H1 (cell line): ENCODE measurements around the gene NFIA. TPM values are rescaled to one million over a fixed set of nuclear protein-coding genes. Genes with fewer than 3 reads are reported as not detected.

Experiments used
- CTCF ChIA-PET: fragments of 300-600 bp; sonication (Branson Sonifier 250); formaldehyde crosslinking; loops from one replicate; lab custom pipeline; 2021; ENCODE audit not compliant: partially characterized antibody; lab: Charles Lee
- POLR2A ChIA-PET: fragments of 300-600 bp; sonication (Branson Sonifier 250); formaldehyde crosslinking; loops from one replicate; lab custom pipeline; 2021; ENCODE audit warnings: inconsistent platforms; ENCODE audit not compliant: partially characterized antibody; lab: Charles Lee
- DNase-seq, 2 experiments: peaks; one replicate each; pipeline versions ENCODE4 v3.0.0 to v3.0.0-alpha.2; 2010 to 2022; ENCODE audit warnings: low spot score in 2 of 2, low read depth in 1 of 2, mixed read lengths in 1 of 2
- FAIRE-seq: peaks from 2 replicates; lab custom pipeline; 2011; peaks lifted over from hg19 to GRCh38; lab: Jason Lieb, UNC
- H2AFZ ChIP-seq: 2 replicates; pipeline ENCODE4 v1.8.1; 2012; ENCODE audit warnings: low read length, inconsistent platforms
- H2AK5ac ChIP-seq: 2 replicates; pipeline ENCODE4 v1.6.1; 2013; ENCODE audit warnings: low read depth, low read length
- H2BK120ac ChIP-seq: replicated peaks from 2 replicates; pipeline ENCODE3; 2013; ENCODE audit warnings: low read depth, low read length, inconsistent platforms
- H2BK12ac ChIP-seq: 2 replicates; pipeline ENCODE4 v1.6.1; 2013; ENCODE audit warnings: low read depth, low read length
- H2BK15ac ChIP-seq: 2 replicates; pipeline ENCODE4 v1.6.1; 2013; ENCODE audit warnings: low read length
- H2BK20ac ChIP-seq: 2 replicates; pipeline ENCODE4 v1.6.1; 2013; ENCODE audit warnings: low read length
- H2BK5ac ChIP-seq: 2 replicates; pipeline ENCODE4 v1.6.1; 2013; ENCODE audit warnings: low read depth, low read length
- H3K14ac ChIP-seq: 2 replicates; pipeline ENCODE4 v1.6.1; 2013; ENCODE audit warnings: inconsistent platforms; ENCODE audit not compliant: insufficient read length
- H3K18ac ChIP-seq: 2 replicates; pipeline ENCODE4 v1.6.1; 2013; ENCODE audit warnings: low read length; ENCODE audit errors: extremely low read depth
- H3K23ac ChIP-seq: 2 replicates; pipeline ENCODE4 v1.6.1; 2013; ENCODE audit warnings: inconsistent platforms; ENCODE audit not compliant: insufficient read length
- H3K23me2 ChIP-seq: 2 replicates; pipeline ENCODE4 v1.6.1; 2013; ENCODE audit warnings: low read depth, low read length
- H3K27ac ChIP-seq: 2 replicates; pipeline ENCODE4 v1.6.1; 2011; ENCODE audit warnings: low read depth, low read length, inconsistent platforms
- H3K27me3 ChIP-seq, 4 experiments: replicated peaks in 1 of 4; 1 replicate in 1 of 4; 2 replicates in 3 of 4; pipeline versions ENCODE4 v1.6.1 to v1.8.1; 2011 to 2013; ENCODE audit warnings: low read length in 3 of 4, mild to moderate bottlenecking in 3 of 4, inconsistent platforms in 2 of 4, mixed read lengths in 2 of 4, moderate library complexity in 1 of 4; ENCODE audit not compliant: control insufficient read depth in 3 of 4, insufficient read depth in 3 of 4; ENCODE audit errors: extremely low read depth in 1 of 4
- H3K36me3 ChIP-seq, 4 experiments: 2 replicates each; pipeline versions ENCODE4 v1.6.1 to v1.8.1; 2011 to 2013; ENCODE audit warnings: mild to moderate bottlenecking in 4 of 4, low read length in 3 of 4, moderate library complexity in 2 of 4, control low read depth in 1 of 4, inconsistent platforms in 1 of 4; ENCODE audit not compliant: insufficient read depth in 4 of 4, control insufficient read depth in 2 of 4
- H3K4ac ChIP-seq: replicated peaks from 2 replicates; pipeline ENCODE3; 2013; ENCODE audit warnings: low read length, low read depth, mixed read lengths, inconsistent platforms; ENCODE audit not compliant: insufficient read length
- H3K4me1 ChIP-seq, 4 experiments: replicated peaks in 1 of 4; 1 replicate in 1 of 4; 2 replicates in 3 of 4; pipeline versions ENCODE4 v1.6.1 to v1.8.1; 2011 to 2013; ENCODE audit warnings: low read length in 3 of 4, inconsistent platforms in 2 of 4, mixed read lengths in 1 of 4; ENCODE audit not compliant: insufficient read depth in 4 of 4, control insufficient read depth in 3 of 4
- H3K4me2 ChIP-seq, 2 experiments: 2 replicates each; pipeline versions ENCODE4 v1.6.1 to v1.8.1; 2011 to 2013; ENCODE audit warnings: low read depth in 2 of 2, low read length in 2 of 2, control low read depth in 1 of 2, inconsistent platforms in 1 of 2, mild to moderate bottlenecking in 1 of 2; ENCODE audit not compliant: insufficient read depth in 1 of 2
- H3K4me3 ChIP-seq, 4 experiments: fragments of 200-600, 300-600 bp in 1 of 4; sonication (generic), shearing (Covaris generic), sonication (Bioruptor Twin) in 1 of 4; 2 replicates each; pipeline versions ENCODE4 v1.5.1 to v1.8.1; 2011 to 2016; ENCODE audit warnings: low read length in 4 of 4, low read depth in 3 of 4, control low read depth in 2 of 4, inconsistent platforms in 2 of 4, mild to moderate bottlenecking in 2 of 4, mixed read lengths in 1 of 4, moderate library complexity in 1 of 4; ENCODE audit not compliant: insufficient read depth in 2 of 4; ENCODE audit errors: extremely low read depth in 1 of 4
- H3K56ac ChIP-seq: replicated peaks from 2 replicates; pipeline ENCODE3; 2013; ENCODE audit warnings: low read depth, mild to moderate bottlenecking, mixed read lengths, low read length, inconsistent platforms; ENCODE audit not compliant: insufficient read length
- H3K79me1 ChIP-seq: 2 replicates; pipeline ENCODE4 v1.6.1; 2013; ENCODE audit warnings: low read depth, low read length, control low read depth
- H3K79me2 ChIP-seq, 2 experiments: 2 replicates each; pipeline versions ENCODE4 v1.6.1 to v1.8.1; 2012 to 2013; ENCODE audit warnings: low read length in 2 of 2, mild to moderate bottlenecking in 2 of 2, inconsistent platforms in 1 of 2; ENCODE audit not compliant: insufficient read depth in 2 of 2, control insufficient read depth in 1 of 2
- H3K9ac ChIP-seq, 4 experiments: replicated peaks in 1 of 4; 1 replicate in 1 of 4; 2 replicates in 3 of 4; pipeline versions ENCODE4 v1.6.1 to v1.8.1; 2011 to 2013; ENCODE audit warnings: low read depth in 3 of 4, low read length in 3 of 4, control low read depth in 2 of 4, mild to moderate bottlenecking in 2 of 4, moderate library complexity in 2 of 4, inconsistent platforms in 1 of 4; ENCODE audit errors: extremely low read depth in 1 of 4
- H3K9me3 ChIP-seq, 2 experiments: 2 replicates each; pipeline versions ENCODE4 v1.6.1 to v1.8.1; 2012 to 2013; ENCODE audit warnings: mild to moderate bottlenecking in 2 of 2, moderate library complexity in 2 of 2, control low read depth in 1 of 2, inconsistent platforms in 1 of 2, low read depth in 1 of 2, low read length in 1 of 2, mixed read lengths in 1 of 2; ENCODE audit not compliant: insufficient read depth in 2 of 2
- H4K20me1 ChIP-seq, 2 experiments: replicated peaks in 1 of 2; 2 replicates each; pipeline versions ENCODE3 to v1.8.1; 2011 to 2013; ENCODE audit warnings: inconsistent platforms in 2 of 2, low read length in 2 of 2, mild to moderate bottlenecking in 1 of 2; ENCODE audit not compliant: insufficient read depth in 2 of 2, control insufficient read depth in 1 of 2
- H4K5ac ChIP-seq: 2 replicates; pipeline ENCODE4 v1.6.1; 2013; ENCODE audit warnings: low read length, low read depth, mixed read lengths, inconsistent platforms; ENCODE audit not compliant: insufficient read length
- H4K8ac ChIP-seq: 2 replicates; pipeline ENCODE4 v1.8.0; 2013; ENCODE audit warnings: mild to moderate bottlenecking, moderate library complexity, low read length, inconsistent platforms; ENCODE audit not compliant: insufficient read depth; ENCODE audit errors: extremely low read depth
- H4K91ac ChIP-seq: replicated peaks from 2 replicates; pipeline ENCODE3; 2013; ENCODE audit warnings: low read length, mixed read lengths, inconsistent platforms; ENCODE audit not compliant: insufficient read length
- ATF3 ChIP-seq: IDR thresholded peaks from 2 replicates; pipeline ENCODE4 v1.6.1; 2011; ENCODE audit warnings: low read depth, mild to moderate bottlenecking, low read length; ENCODE audit not compliant: insufficient read depth
- CBX8 ChIP-seq: fragments of 300-800, 300-1000 bp; sonication (generic); IDR thresholded peaks from 2 replicates; pipeline ENCODE4 v1.7.1; 2016; ENCODE audit warnings: low read depth, low read length, borderline replicate concordance
- CEBPB ChIP-seq: IDR thresholded peaks from 2 replicates; pipeline ENCODE4 v1.6.1; 2012; ENCODE audit warnings: low read depth, low read length
- CHD2 ChIP-seq: IDR thresholded peaks from 2 replicates; pipeline ENCODE4 v1.6.1; 2012; ENCODE audit warnings: low read length, improper control_type of control experiment
- CTBP2 ChIP-seq: IDR thresholded peaks from 2 replicates; pipeline ENCODE4 v1.7.0; 2011; ENCODE audit warnings: borderline replicate concordance, mild to moderate bottlenecking, moderate library complexity, mixed read lengths, low read length; ENCODE audit not compliant: insufficient read depth, insufficient read length
- FOSL1 ChIP-seq: IDR thresholded peaks from 2 replicates; pipeline ENCODE4 v1.6.1; 2011; ENCODE audit warnings: mild to moderate bottlenecking, low read depth, low read length, moderate library complexity; ENCODE audit not compliant: insufficient read depth
- GTF2F1 ChIP-seq: IDR thresholded peaks from 2 replicates; pipeline ENCODE4 v1.6.1; 2012; ENCODE audit warnings: low read depth, low read length, improper control_type of control experiment, borderline replicate concordance
- HDAC2 ChIP-seq, 2 experiments: fragments of 300-600 bp in 1 of 2; sonication (generic) in 1 of 2; IDR thresholded peaks; 2 replicates each; pipeline ENCODE4 v1.6.1; 2011 to 2012; ENCODE audit warnings: low read depth in 2 of 2, low read length in 2 of 2, mild to moderate bottlenecking in 2 of 2, moderate library complexity in 2 of 2, borderline replicate concordance in 1 of 2, inconsistent platforms in 1 of 2
- WGBS, 2 experiments: shearing (Covaris generic) in 1 of 2; methylation state at CpG; one replicate each; pipeline versions ENCODE4 v1.1.6 to v1.1.7; 2013 to 2015; ENCODE audit warnings: low lambda C conversion rate in 2 of 2, mixed read lengths in 2 of 2, inconsistent platforms in 1 of 2, low coverage in 1 of 2, missing lambda C conversion rate in 1 of 2; ENCODE audit not compliant: insufficient replicate concordance in 2 of 2, insufficient coverage in 1 of 2, insufficient read length in 1 of 2; ENCODE audit errors: extremely low coverage in 1 of 2, missing lambda C conversion rate in 1 of 2; 5-methylcytosine and 5-hydroxymethylcytosine counted together
- polyA plus RNA-seq, 7 experiments: library from polyadenylated mRNA; depleted of rRNA in 3 of 7; stranded (reverse) in 5 of 7; unstranded in 2 of 7; fragments of >200 nt in 5 of 7; fragments of 200-250 nt in 2 of 7; gene quantifications; 1 replicate in 5 of 7; 2 replicates in 1 of 7; 4 replicates in 1 of 7; pipeline versions ENCODE4 v1.2.1 to v1.2.3, GENCODE V29; 2011 to 2013; ENCODE audit warnings: missing spikeins in 2 of 7, mixed read lengths in 2 of 7
- total RNA-seq: library from RNA; stranded (reverse); fragmentation: NEBNext Ultra II Directional; extraction: Animal tissue kit (Norgen Biotek cat#: 25700); gene quantifications from 2 replicates; pipeline ENCODE4 v1.2.1, GENCODE V29; 2021

Gene NFIA
- total and polyA plus RNA-seq, 2 of the 8 experiments (the other 6 are each of a cell fraction or from before 2014, with no cell fraction given) = 1.8 to 2.3 TPM

- ChIA-PET POLR2A (interaction anchor here (0.6 to 0.7 kb wide), 2 partner anchors 121 to 275 kb away, joined by 3 read pairs; no protein-coding TSS in a partner anchor), CTCF (no interaction called here)
- Histone ChIP-seq H3K23me2 (no peaks in the 10 kb centered on the region), H3K4me2 (no peak overlapping the region), H3K4me1 (peaks cover 0 to 2% (median 0%) of the 10 kb centered on the region in 4 experiments; a peak in 2 of 7 replicates), H4K20me1 (no peaks in the 10 kb centered on the region), H3K36me3 (no peaks in the 10 kb centered on the region), H2BK120ac (no peak overlapping the region), H3K18ac (no peak overlapping the region), H4K8ac (no peak overlapping the region), H3K79me1 (no peaks in the 10 kb centered on the region), H3K23ac (no peak overlapping the region), H2BK5ac (no peak overlapping the region), H3K56ac (no peak overlapping the region), H2BK15ac (no peak overlapping the region), H3K4ac (no peak overlapping the region), H3K9me3 (no peaks in the 10 kb centered on the region), H2BK20ac (no peak overlapping the region), H3K4me3 (no peak overlapping the region), H3K27me3 (no peaks in the 10 kb centered on the region), H2BK12ac (no peak overlapping the region), H4K91ac (no peak overlapping the region), H3K14ac (no peak overlapping the region), H3K9ac (no peak overlapping the region), H2AK5ac (no peak overlapping the region), H3K79me2 (no peaks in the 10 kb centered on the region), H2AFZ (no peak overlapping the region), H4K5ac (no peak overlapping the region), H3K27ac (no peak overlapping the region)
- 65% methylated on average over 3 of the region's 3 CpGs; no CpG with 5 or more reads in 1 of the 2 experiments for WGBS, 2 experiments
- DNase-seq (no peak), FAIRE-seq (no peak)
- no peak for TF ChIP-seq ATF3
- no peak for TF ChIP-seq CHD2
- TF ChIP-seq CBX8 = no peak
- TF ChIP-seq HDAC2 (IDR thresholded peaks at IDR 0.05; ENCODE audit: borderline replicate concordance in 1 of 2, low read depth in 2 of 2, low read length in 2 of 2) = no peak
- TF ChIP-seq CEBPB = no peak
- no peak for TF ChIP-seq FOSL1
- TF ChIP-seq CTBP2 = no peak
- TF ChIP-seq GTF2F1 = no peak
Measured at GRCh38 chr1:61125895-61126294, 43.5 kb downstream of the NFIA start.
